GM21786 (cell line): Measurements from ENCODE around the gene TLCD5.

Source experiments
- ATAC-seq: cut with Tn5 transposase; IDR thresholded peaks from one replicate; pipeline ENCODE4 v1.9.1; 2021; ENCODE audit not compliant: unreplicated experiment

The TLCD5 gene

GRCh38 chr11:120324932-120325810 lies at the start of gene TLCD5:
TLCD5 (plus strand) TSS chr11:120325299; CDS start chr11:120327442, 2,143 bp downstream.
- peak; percentile 55 for ATAC-seq

DNA sequence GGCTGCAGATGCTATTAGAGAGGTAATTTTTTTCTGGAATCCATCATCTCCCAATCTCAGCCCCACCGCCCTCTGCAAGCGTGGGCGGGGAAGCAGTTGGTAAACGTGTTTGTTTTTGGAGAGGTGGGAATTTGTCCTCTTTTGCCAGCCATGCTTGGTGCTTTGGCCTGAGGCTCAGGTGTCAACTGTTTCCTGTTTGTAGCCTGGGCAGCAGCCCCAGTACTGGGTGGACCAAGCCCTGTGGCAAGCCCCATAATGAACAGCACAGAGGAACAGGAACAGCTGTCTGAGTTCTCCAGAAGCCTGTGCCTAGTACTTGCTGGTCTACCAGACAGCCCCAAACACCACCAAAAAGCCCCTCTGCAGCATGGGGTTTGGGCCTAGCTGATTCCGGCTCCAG lies 45.6 kb upstream of the TLCD5 start:
- no peak for ATAC-seq

- ATAC-seq: no peak
Measured at GRCh38 chr11:120280600-120281051, 44.5 kb upstream of the TLCD5 start.

DNA sequence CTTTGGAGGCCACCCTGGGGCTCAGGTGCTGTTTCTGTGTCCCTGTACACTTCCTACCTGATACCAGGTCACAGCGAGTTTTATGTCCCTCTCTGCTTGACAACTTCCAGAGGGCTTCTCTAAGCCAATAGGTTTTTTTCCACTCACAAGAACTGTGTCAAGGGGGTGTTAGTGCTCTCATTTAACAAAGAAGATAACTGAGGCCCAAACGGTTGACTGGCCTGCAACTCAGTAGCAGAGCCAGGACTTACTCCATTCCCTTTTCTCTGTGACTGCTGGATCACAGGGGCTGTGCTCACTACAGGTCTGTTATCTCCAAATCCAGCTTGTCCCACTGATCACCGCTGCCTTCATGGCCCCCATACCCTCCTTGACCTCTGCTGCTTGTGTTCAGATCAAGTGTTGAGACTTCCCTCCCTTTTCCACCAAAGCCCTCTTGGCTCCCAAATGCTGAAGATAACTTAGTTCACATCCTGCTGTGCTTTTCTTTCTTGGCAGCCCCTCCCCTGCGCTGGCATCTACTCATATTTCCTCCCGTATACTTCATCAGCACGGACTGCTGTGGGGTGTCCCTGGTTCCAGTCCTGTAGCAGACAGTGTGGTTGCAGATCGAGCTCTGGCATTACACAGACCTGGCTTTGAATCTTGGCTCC lies 43.8 kb upstream of the TLCD5 start:
- ATAC-seq: no peak

DNA sequence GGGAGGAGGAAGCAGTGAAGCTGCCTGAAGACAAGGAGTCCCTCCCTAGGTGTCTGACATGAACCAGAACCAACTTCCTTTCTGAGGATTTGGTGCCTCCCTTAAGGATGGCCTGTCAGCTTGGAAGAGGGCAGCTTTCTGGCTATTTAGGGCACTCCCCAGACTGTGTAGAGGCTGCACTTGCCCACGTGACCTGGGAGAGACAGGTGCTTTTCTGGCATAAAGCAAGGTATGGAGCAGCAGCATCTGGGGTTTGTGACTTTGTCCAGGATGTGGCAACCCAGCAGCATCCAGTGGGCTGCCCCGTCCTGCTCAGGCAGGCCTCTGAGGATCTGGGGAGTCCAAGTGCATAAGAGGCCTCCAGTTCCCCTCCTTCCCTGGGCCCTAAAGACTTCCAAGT lies 42.0 kb upstream of the TLCD5 start:
- no peak for ATAC-seq

DNA sequence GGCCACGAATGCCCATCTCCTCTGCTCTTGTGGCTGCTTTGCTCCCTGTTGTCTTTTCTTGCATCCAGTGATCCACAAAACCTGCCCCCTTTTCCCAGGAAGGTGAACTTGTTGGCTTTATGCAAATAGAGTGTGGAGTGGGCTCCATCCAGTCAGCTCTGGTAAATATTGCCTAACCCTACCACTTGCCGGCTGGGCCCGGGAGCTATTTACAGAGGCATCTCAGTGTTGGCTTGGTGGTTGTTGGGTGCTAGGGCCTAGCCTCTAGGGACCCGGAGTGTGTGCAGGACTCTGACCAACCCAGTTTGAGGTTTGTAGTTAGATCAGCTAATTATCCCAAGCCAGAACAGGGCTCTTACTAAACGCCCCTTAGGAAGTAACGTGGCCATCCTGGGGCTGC lies 40.8 kb upstream of the TLCD5 start:
- no peak for ATAC-seq

- ATAC-seq: no peak
Measured at GRCh38 chr11:120285256-120285655, 39.8 kb upstream of the TLCD5 start.

GRCh38 chr11:120288021-120288420 lies 37.1 kb upstream of the TLCD5 start:
- no peak for ATAC-seq

- no peak for ATAC-seq
Measured at GRCh38 chr11:120289426-120289825, 35.7 kb upstream of the TLCD5 start.

- ATAC-seq: no peak
Measured at GRCh38 chr11:120290956-120291355, 34.1 kb upstream of the TLCD5 start.

GRCh38 chr11:120293038-120293800 lies 31.9 kb upstream of the TLCD5 start:
- ATAC-seq: no peak

DNA sequence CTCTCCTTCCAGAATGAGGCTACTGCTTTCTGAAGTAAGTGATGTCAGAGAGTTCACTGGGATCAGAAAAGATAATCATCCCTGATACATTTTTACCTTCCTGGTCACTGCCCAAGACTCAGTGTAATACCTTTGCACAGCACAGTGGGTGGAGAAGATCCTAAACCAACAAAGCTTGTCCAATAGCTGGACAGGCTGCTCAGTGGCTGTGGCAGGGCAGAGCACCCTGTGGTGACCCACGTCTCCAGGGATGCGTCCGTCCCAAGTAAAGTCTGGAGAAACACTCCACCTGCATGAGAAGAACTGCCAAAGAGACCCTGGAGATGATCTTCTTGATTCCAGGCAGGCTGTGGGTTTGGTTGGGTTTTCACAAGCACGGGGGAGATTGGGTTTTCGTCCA lies 31.0 kb upstream of the TLCD5 start:
- no peak for ATAC-seq

DNA sequence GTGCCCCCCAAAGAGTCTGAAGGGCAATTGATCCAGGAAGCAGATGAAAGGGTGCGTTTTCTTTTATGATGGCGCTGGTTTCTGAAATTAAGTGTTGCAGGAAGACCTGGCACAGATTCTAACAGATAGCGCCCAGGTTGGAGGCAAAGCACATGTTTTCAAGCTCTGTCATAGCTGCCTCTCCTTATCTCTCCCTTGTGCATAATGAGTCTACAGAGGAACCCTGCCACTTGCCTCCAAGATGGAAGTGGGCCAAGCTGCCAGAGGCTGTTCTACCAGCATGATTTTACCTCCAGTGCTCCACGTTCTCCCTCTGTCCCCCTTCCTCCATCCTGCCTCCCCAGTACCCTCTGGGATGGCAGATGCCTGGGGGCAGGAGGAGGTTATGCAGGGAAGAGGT lies 30.0 kb upstream of the TLCD5 start:
- ATAC-seq: no peak

DNA sequence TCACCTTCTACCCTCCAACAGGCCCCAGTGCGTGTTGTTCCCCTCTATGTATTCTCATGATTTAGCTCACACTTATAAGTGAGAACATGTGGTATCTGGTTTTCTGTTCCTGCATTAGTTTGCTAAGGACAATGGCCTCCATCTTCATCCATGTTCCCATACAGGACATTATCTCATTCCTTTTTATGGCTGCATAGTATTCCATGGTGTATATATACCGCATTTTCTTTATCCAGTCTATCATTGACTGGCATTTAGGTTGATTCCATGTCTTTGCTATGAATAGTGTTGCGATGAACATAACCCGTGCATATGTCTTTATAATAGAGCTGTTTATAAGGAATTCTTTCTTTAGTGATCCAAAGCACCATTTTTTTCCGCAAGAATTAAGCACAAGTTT lies 28.5 kb upstream of the TLCD5 start:
- no peak for ATAC-seq

DNA sequence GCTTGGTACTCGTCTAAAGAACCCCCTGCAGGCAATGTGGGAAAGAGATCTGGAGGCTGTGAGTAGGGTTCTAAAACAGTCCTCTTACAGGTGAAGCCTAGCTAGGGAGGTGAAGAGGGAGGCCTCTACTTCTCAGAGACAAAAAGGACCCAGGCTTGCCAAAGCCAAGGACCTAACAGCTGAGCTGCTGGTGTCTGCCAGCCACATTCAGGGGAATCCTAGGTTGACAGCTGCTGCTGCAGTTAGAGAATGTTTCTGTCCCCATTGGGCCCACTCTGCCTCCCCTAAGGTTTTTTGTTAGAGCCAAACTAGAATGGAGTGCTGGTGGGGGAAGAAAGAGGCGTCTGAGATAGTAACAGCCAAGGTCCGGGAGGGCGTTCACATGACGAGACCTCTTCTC lies 26.6 kb upstream of the TLCD5 start:
- no peak for ATAC-seq

GRCh38 chr11:120302001-120302805 lies 22.9 kb upstream of the TLCD5 start:
- no peak for ATAC-seq

DNA sequence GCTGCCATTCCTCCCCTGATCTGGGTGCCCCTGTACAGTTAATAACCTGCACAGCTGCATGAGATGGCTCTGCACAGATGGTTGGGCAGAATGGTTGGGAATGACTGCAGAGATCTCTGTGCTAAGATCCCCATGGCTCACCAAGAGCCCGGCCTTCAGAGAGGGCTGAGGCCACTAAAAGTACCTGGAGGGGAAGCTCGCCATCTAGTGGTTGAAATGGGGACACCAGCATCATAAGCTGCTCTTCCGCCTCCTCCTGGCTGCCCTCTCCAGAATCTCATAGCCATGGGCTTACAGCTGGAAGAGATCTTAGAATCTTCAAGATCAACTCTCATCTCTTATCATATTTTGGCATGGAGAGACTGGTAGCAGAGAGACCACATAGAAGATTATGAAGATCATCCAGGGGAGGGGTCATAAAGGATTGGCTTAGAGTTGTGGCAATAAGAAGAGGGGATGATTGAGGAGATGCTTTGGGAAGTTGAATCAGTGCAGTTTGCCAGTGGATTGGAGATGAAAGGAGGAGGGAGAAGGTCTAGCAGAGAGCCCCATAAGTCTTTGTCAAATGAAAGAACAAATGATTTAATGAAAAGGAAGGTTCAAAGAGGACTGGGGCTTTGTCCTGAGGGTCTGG lies 22.0 kb upstream of the TLCD5 start:
- ATAC-seq: no peak

DNA sequence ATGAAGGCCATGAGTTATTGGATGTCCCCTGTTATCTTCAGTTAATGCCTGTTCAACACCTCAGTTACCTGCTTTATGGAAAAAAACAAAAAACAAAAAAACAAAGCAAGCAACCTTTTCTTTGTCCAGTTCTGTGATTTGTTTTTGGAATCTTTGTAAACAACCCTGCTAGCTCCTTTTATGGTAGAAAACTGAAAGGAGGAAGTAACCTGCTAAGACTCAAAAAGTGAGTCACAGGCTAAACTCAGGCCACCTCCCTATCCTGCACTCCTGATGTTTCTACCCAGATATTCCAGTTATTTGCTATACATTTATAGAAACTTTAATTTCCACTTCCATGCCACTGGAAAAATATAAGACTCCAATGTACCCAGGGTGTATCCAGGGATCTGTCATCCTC lies 20.6 kb upstream of the TLCD5 start:
- no peak for ATAC-seq

DNA sequence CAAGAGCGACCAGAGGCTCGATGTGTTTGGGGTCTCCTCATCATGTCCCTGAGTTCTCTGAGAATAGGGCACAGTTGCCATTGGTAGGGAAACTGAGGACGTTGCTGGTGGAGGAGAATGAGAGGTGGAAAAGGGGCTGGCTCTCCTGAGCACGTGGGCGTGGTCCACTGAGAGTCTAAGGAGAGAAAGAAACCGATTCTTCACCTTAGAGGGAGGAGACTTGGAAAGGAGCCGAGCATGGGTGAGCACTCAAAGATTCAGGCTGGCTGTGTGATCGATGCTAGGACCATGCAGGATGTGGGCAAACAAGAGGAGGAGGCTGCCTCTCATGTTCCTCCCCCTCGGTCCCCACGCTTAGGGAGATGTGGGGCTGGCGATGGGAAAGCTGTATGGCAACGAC lies 19.8 kb upstream of the TLCD5 start:
- ATAC-seq: no peak

DNA sequence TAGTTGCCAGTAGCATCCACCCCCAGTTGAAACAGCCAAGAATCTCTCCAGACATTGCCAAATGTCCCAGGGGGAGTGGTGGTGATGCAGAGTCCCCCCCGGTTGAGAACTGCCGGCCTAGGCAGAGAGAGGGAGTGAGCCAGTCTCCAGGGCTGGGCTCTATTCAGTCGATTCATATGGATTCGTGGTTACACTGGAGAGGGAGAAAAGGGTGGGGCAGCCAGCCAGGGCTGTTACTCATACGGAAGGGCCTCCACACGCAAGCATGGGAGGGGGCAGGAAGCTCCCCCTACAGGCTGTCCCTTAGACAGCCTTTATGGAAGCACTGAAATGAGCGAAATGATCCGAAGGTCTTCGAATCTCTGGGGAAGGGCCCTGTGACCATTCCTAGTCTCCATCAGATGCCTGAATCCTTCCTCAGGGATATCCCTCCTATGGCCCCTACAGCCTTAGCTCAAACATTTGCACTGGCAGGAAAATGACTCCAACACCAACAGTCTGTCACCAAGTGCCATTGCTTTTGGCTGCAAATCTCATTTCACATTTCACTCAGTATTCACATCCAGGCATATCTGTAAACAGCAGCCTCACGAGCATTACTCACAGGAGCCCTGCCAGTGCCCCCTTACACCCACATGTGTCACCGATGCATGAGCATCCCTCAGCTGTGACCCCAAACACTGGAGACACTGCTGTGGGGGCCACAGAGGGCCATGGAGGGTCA lies 18.4 kb upstream of the TLCD5 start:
- ATAC-seq: no peak
